Prostate gland (tissue), 2 donors: ENCODE data around the gene E4F1.

ENCODE experiments used
- CTCF ChIP-seq, 4 experiments: fragments of 200-600 bp in 2 of 4; fragments of 450-650 bp in 2 of 4; sonication (generic) in 2 of 4; IDR thresholded peaks; 1 replicate in 3 of 4; 2 replicates in 1 of 4; pipeline ENCODE4 v1.5.1; 2016 to 2019; ENCODE audit warnings: antibody characterized with exemption in 4 of 4, mild to moderate bottlenecking in 2 of 4, moderate library complexity in 2 of 4
- POLR2A ChIP-seq: fragments of 450-650 bp; IDR thresholded peaks from one replicate; pipeline ENCODE4 v1.6.1; 2016; ENCODE audit warnings: antibody characterized with exemption, mild to moderate bottlenecking
- POLR2AphosphoS5 ChIP-seq: sonication (generic); formaldehyde crosslinking; IDR thresholded peaks from one replicate; pipeline ENCODE4 v1.6.1; 2017; ENCODE audit warnings: antibody characterized with exemption

- TF ChIP-seq CTCF (IDR thresholded peaks at IDR 0.05) (no peak), POLR2AphosphoS5 (no peak), POLR2A (no peak)
Observed at GRCh38 chr16:2244926-2245795, 21.8 kb downstream of the E4F1 start.
